Inflammatory macrophage (primary cell): ENCODE results near the gene KBTBD8.

Experiments
- DNase-seq, 2 donors: peaks; one replicate each; pipeline ENCODE4 v3.0.0-alpha.2; 2020 to 2022
- total RNA-seq, 18 experiments: gene quantifications; one replicate each; lab custom pipeline; 2026; ENCODE audit warnings: mixed read lengths in 6 of 18, inconsistent platforms in 2 of 18; lab: John Stamatoyannopoulos, UW

KBTBD8 gene
- 29.7 to 163 (median 101) reads per million in 18 experiments for total RNA-seq

GRCh38 chr3:66998113-66998903 is at the start of gene KBTBD8:
KBTBD8 (plus strand) TSS chr3:66998307; CDS start chr3:66998356, 49 bp downstream.
- peak; percentile 99 to 100 for DNase-seq

GRCh38 chr3:66948838-66949237 is 49.3 kb upstream of the KBTBD8 start:
- no peak for DNase-seq

GRCh38 chr3:66949898-66950297 is 48.2 kb upstream of the KBTBD8 start:
- no peak for DNase-seq

- no peak for DNase-seq
Observed at GRCh38 chr3:66952357-66952756, 45.8 kb upstream of the KBTBD8 start.

GRCh38 chr3:66953934-66954445 is 44.1 kb upstream of the KBTBD8 start:
- no peak for DNase-seq

GRCh38 chr3:66956742-66957141 is 41.4 kb upstream of the KBTBD8 start:
- DNase-seq = no peak

GRCh38 chr3:66957367-66957766 is 40.7 kb upstream of the KBTBD8 start:
- no peak for DNase-seq

GRCh38 chr3:66958067-66958466 is 40.0 kb upstream of the KBTBD8 start:
- no peak for DNase-seq

- no peak for DNase-seq
Observed at GRCh38 chr3:66962664-66963063, 35.4 kb upstream of the KBTBD8 start.

GRCh38 chr3:66971245-66971644 is 26.9 kb upstream of the KBTBD8 start:
- no peak for DNase-seq

GRCh38 chr3:66971891-66972551 is 26.1 kb upstream of the KBTBD8 start:
- DNase-seq = peak; percentile 83 to 84

GRCh38 chr3:66980791-66981190 is 17.3 kb upstream of the KBTBD8 start:
- DNase-seq = peak; percentile 51 to 72

GRCh38 chr3:66983101-66983500 is 15.0 kb upstream of the KBTBD8 start:
- no peak for DNase-seq

GRCh38 chr3:66985336-66985920 is 12.7 kb upstream of the KBTBD8 start:
- peak in 1 of 2 donors; percentile 51 for DNase-seq

GRCh38 chr3:66986406-66986805 is 11.7 kb upstream of the KBTBD8 start:
- DNase-seq = no peak

- no peak for DNase-seq
Observed at GRCh38 chr3:66989241-66989640, 8.9 kb upstream of the KBTBD8 start.

- DNase-seq = peak; percentile 23 to 31
Observed at GRCh38 chr3:66989860-66990696, 8.0 kb upstream of the KBTBD8 start.

GRCh38 chr3:66991459-66991858 is 6.6 kb upstream of the KBTBD8 start:
- peak; percentile 59 to 67 for DNase-seq

- DNase-seq = no peak
Observed at GRCh38 chr3:66993082-66993481, 5.0 kb upstream of the KBTBD8 start.

- no peak for DNase-seq
Observed at GRCh38 chr3:66994588-66994987, 3.5 kb upstream of the KBTBD8 start.

GRCh38 chr3:66996696-66997095 is 1.4 kb upstream of the KBTBD8 start:
- DNase-seq = peak; percentile 38 to 57

GRCh38 chr3:66997560-66998112 is 471 bp upstream of the KBTBD8 start:
- peak; percentile 67 to 79 for DNase-seq
